Lower lobe of right lung (tissue), 2 donors: ENCODE measurements around the gene DST. TPM values are rescaled to one million over a fixed set of nuclear protein-coding genes. Genes with fewer than 3 reads are reported as not detected.
"Not testable (repeated sequence)": the region's sequence is repeated elsewhere in the genome, so short reads cannot be mapped to it uniquely, and the experiment has no call there.

Experiments used
- ATAC-seq, 2 donors: fragments of 200-7000 bp; cut with Tn5 transposase; one replicate each; pipeline ENCODE4 v1.9.1; 2020 to 2022; ENCODE audit warnings: mild to moderate bottlenecking in 2 of 2, moderate library complexity in 2 of 2
- DNase-seq: peaks from one replicate; pipeline ENCODE4 v3.0.0-alpha.2; 2020
- H3K27ac ChIP-seq: fragments of 200-600 bp; one replicate; pipeline ENCODE4 v1.8.0; 2022
- H3K27me3 ChIP-seq: fragments of 200-600 bp; one replicate; pipeline ENCODE4 v1.8.0; 2022; ENCODE audit warnings: low read depth
- H3K36me3 ChIP-seq: fragments of 200-600 bp; one replicate; pipeline ENCODE4 v1.8.0; 2022; ENCODE audit warnings: mild to moderate bottlenecking
- H3K4me1 ChIP-seq: fragments of 200-600 bp; one replicate; pipeline ENCODE4 v1.8.0; 2022
- H3K4me3 ChIP-seq: fragments of 200-600 bp; one replicate; pipeline ENCODE4 v1.8.0; 2022; ENCODE audit warnings: mild to moderate bottlenecking
- H3K9me3 ChIP-seq: fragments of 200-600 bp; one replicate; pipeline ENCODE4 v1.8.0; 2022
- CTCF ChIP-seq: fragments of 200-600 bp; IDR thresholded peaks from one replicate; pipeline ENCODE4 v1.8.0; 2022; ENCODE audit warnings: antibody characterized with exemption, mild to moderate bottlenecking
- intact Hi-C: fragments of 100-400 bp; cut with DNase I; formaldehyde crosslinking; loops from one replicate; pipeline ENCODE4 v1.11.0; 2022
- total RNA-seq: library from RNA; stranded (reverse); fragmentation: NEBNext Ultra II Directional; extraction: Animal tissue kit (Norgen Biotek cat#: 25700); gene quantifications from one replicate; pipeline ENCODE4 v1.2.1, GENCODE V29; 2021
- donor health status: DM: no; HTN: yes; CAD: no; lungs with severe emphysema.

The DST gene
- total RNA-seq, 1 donor from 2014 or later, result 327 TPM

GRCh38 chr6:56497691-56498090 is 145.0 kb downstream of the DST start:
- H3K9me3 ChIP-seq, result no peaks in the 10 kb centered on the region
- H3K36me3 ChIP-seq, result peaks cover 62% of the 10 kb centered on the region
- no peaks in the 10 kb centered on the region for H3K4me1 ChIP-seq
- intact Hi-C loops, result no loop called here
- no peak overlapping the region for H3K27ac ChIP-seq
- DNase-seq, result no peak
- ATAC-seq, result no peak
- no peaks in the 10 kb centered on the region for H3K27me3 ChIP-seq
- no peak for TF ChIP-seq CTCF
- H3K4me3 ChIP-seq, result no peak overlapping the region

GRCh38 chr6:56497240-56497639 is 145.4 kb downstream of the DST start:
- intact Hi-C loops, result no loop called here
- peaks cover 66% of the 10 kb centered on the region for H3K36me3 ChIP-seq
- DNase-seq (no peak), ATAC-seq (no peak)
- no peak overlapping the region for H3K4me3 ChIP-seq
- no peaks in the 10 kb centered on the region for H3K9me3 ChIP-seq
- no peak overlapping the region for H3K27ac ChIP-seq
- H3K4me1 ChIP-seq, result no peaks in the 10 kb centered on the region
- no peaks in the 10 kb centered on the region for H3K27me3 ChIP-seq
- no peak for TF ChIP-seq CTCF

GRCh38 chr6:56496650-56497049 is 146.0 kb downstream of the DST start:
- DNase-seq, intact Hi-C loops, H3K4me1 ChIP-seq, H3K27ac ChIP-seq, H3K9me3 ChIP-seq, H3K27me3 ChIP-seq, ATAC-seq, H3K4me3 ChIP-seq: not testable (repeated sequence)
- H3K36me3 ChIP-seq, result peaks cover 72% of the 10 kb centered on the region

GRCh38 chr6:56495654-56496053 is 147.0 kb downstream of the DST start:
- intact Hi-C loops, result no loop called here
- Histone ChIP-seq H3K4me3 (no peak overlapping the region), H3K9me3 (no peaks in the 10 kb centered on the region), H3K27ac (no peak overlapping the region), H3K36me3 (peaks cover 72% of the 10 kb centered on the region), H3K27me3 (no peaks in the 10 kb centered on the region), H3K4me1 (no peaks in the 10 kb centered on the region)
- DNase-seq (no peak), ATAC-seq (no peak)
- no peak for TF ChIP-seq CTCF

GRCh38 chr6:56491606-56492328 is 150.9 kb downstream of the DST start:
- Histone ChIP-seq H3K27ac (no peak overlapping the region), H3K4me3 (no peak overlapping the region), H3K36me3 (peaks cover 75% of the 10 kb centered on the region), H3K4me1 (no peaks in the 10 kb centered on the region), H3K27me3 (no peaks in the 10 kb centered on the region), H3K9me3 (no peaks in the 10 kb centered on the region)
- TF ChIP-seq CTCF, result no peak
- DNase-seq (no peak), ATAC-seq (no peak)
- intact Hi-C loops, result no loop called here

GRCh38 chr6:56490993-56491392 is 151.7 kb downstream of the DST start:
- no peak for ATAC-seq
- H3K36me3 ChIP-seq, result peaks cover 77% of the 10 kb centered on the region
- H3K9me3 ChIP-seq, result no peaks in the 10 kb centered on the region
- intact Hi-C loops, result no loop called here
- no peaks in the 10 kb centered on the region for H3K27me3 ChIP-seq
- no peak overlapping the region for H3K4me3 ChIP-seq
- H3K4me1 ChIP-seq, result no peaks in the 10 kb centered on the region
- no peak overlapping the region for H3K27ac ChIP-seq
- DNase-seq, result no peak
- no peak for TF ChIP-seq CTCF
